ENCODE measurements around the gene CCNL1. TPM values are rescaled to one million over a fixed set of nuclear protein-coding genes. Genes with fewer than 3 reads are reported as not detected.

Gene CCNL1
- total RNA-seq, 3 donors from 2014 or later (not counting 1 experiment from before 2014, with no cell fraction given): 1,104 to 1,331 (median 1,220) TPM

DNA sequence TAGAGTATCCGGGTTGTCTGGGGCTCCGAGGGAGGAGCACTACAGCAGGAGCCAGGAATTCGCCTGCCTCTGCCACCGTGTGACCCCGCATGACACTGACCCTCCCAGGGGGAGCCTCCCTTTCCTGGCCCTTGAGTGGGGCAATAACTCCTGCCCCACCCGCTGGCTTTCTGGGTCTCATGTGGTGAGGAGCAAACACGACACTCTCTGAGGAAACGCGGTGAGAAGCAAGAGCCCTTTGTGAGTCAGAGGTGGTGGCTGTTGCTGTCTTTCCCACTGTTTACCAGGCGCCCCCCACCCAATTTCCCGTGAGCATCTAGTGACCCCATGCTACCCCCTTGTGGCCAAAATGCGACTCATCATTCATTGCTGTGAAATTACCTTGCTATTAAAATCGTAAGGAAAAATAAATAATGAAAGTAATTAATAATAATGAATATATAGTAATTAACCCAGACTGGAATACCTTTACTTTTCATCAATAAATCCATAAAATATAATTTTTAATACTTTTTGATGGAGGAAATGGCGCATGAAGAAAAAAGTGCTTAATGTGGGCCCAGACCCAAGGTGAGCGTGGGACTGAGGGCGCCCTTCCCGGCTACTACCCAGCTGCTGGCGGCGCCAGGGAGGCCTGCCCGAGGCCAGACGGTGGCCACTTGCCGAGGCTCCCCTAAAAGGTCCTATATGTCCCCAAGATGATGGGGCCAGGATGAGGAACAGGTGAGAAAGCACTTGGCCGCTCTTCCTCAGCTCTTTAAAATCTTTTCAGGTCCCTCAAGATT lies 29.3 kb downstream of the CCNL1 start:
- Mint-ChIP-seq H3K9me3 (no peaks in the 10 kb centered on the region), H3K4me1 (peaks cover 43 to 50% of the 10 kb centered on the region in 2 donors), H3K27ac (peak overlapping the region; percentile 88), H3K27me3 (ENCODE audit: low read depth in 2 of 2) (no peaks in the 10 kb centered on the region), H3K36me3 (no peaks in the 10 kb centered on the region), H3K4me3 (peak overlapping the region; percentile 67)
- Histone ChIP-seq H3K4me1 (ENCODE audit: control insufficient read depth, insufficient read depth, low read length) (peaks cover 70% of the 10 kb centered on the region), H3K9me3 (ENCODE audit: control insufficient read depth, insufficient read depth, low read length) (no peaks in the 10 kb centered on the region), H3K4me3 (ENCODE audit: low read length) (no peak overlapping the region), H3K27ac (ENCODE audit: low read length) (peak overlapping the region; percentile 78), H3K27me3 (ENCODE audit: control insufficient read depth, insufficient read depth, low read length) (no peaks in the 10 kb centered on the region), H3K36me3 (ENCODE audit: control insufficient read depth, insufficient read depth, low read length) (no peaks in the 10 kb centered on the region)
- WGBS (ENCODE audit: insufficient coverage): 33% methylated on average over 19 of the region's 23 CpGs
- intact Hi-C loops (cut with micrococcal nuclease): loop anchor here (5.0 to 10.0 kb wide), 3 partner anchors 316 to 576 kb away; partner anchors contain the start of gene SSR3
- peak; percentile 46 to 92 for DNase-seq
- TF ChIP-seq, protein P1, sequence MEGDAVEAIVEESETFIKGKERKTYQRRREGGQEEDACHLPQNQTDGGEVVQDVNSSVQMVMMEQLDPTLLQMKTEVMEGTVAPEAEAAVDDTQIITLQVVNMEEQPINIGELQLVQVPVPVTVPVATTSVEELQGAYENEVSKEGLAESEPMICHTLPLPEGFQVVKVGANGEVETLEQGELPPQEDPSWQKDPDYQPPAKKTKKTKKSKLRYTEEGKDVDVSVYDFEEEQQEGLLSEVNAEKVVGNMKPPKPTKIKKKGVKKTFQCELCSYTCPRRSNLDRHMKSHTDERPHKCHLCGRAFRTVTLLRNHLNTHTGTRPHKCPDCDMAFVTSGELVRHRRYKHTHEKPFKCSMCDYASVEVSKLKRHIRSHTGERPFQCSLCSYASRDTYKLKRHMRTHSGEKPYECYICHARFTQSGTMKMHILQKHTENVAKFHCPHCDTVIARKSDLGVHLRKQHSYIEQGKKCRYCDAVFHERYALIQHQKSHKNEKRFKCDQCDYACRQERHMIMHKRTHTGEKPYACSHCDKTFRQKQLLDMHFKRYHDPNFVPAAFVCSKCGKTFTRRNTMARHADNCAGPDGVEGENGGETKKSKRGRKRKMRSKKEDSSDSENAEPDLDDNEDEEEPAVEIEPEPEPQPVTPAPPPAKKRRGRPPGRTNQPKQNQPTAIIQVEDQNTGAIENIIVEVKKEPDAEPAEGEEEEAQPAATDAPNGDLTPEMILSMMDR (IDR thresholded peaks at IDR 0.05): peak; percentile 71
- peak; percentile 70 to 73 (median 71) for ATAC-seq

DNA sequence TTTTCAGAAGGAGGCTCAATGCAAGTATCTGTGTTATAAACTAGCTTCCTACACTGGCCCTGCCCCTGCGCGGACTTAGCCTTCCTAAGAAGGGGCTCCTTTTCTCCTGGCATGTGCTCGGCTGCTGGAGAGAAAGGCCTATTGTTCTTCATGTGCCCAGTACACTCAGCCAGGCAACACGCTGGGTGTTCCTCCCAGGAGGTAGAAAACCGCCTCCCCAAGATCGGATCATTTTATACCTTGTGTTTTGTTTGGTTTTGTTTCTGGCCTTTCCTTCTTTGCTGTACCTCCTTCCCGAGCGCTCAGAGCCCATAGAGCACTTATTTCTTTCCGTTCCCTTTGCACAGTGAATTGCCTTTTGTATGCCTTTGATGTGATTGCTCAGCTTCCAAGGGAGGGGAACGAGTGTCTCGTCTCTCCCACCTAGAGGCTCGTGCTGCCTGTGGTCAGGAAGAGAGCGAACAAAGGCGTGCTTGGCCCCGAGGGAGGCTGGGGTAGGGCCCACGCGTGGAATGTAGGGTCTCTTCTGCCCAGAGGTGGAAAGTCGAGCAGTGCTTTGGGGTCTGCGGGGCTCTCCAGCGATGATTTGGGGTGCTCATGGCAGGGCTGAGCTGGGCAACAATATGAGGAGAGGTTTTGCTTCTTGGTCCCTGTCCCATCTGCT lies 30.0 kb downstream of the CCNL1 start:
- Histone ChIP-seq H3K4me1 (ENCODE audit: control insufficient read depth, insufficient read depth, low read length) (peaks cover 70% of the 10 kb centered on the region), H3K9me3 (ENCODE audit: control insufficient read depth, insufficient read depth, low read length) (no peaks in the 10 kb centered on the region), H3K36me3 (ENCODE audit: control insufficient read depth, insufficient read depth, low read length) (no peaks in the 10 kb centered on the region), H3K27me3 (ENCODE audit: control insufficient read depth, insufficient read depth, low read length) (no peaks in the 10 kb centered on the region), H3K27ac (ENCODE audit: low read length) (peak overlapping the region; percentile 78), H3K4me3 (ENCODE audit: low read length) (no peak overlapping the region)
- peak overlapping the region; percentile 55 for H3K4me3 Mint-ChIP-seq
- H3K4me1 Mint-ChIP-seq: peaks cover 43 to 50% of the 10 kb centered on the region in 2 donors
- peak overlapping the region; percentile 88 for H3K27ac Mint-ChIP-seq
- ATAC-seq (no peak), DNase-seq (peak in 1 of 2 donors; percentile 69)
- no peaks in the 10 kb centered on the region for H3K27me3 Mint-ChIP-seq (ENCODE audit: low read depth in 2 of 2)
- intact Hi-C loops (cut with micrococcal nuclease): loop anchor here (5.0 to 10.0 kb wide), 3 partner anchors 315 to 575 kb away; partner anchors contain the start of gene SSR3
- TF ChIP-seq, protein P1 (IDR thresholded peaks at IDR 0.05): no peak
- WGBS (ENCODE audit: insufficient coverage): 63% methylated on average over 20 of the region's 20 CpGs
- H3K36me3 Mint-ChIP-seq: no peaks in the 10 kb centered on the region
- H3K9me3 Mint-ChIP-seq: no peaks in the 10 kb centered on the region

DNA sequence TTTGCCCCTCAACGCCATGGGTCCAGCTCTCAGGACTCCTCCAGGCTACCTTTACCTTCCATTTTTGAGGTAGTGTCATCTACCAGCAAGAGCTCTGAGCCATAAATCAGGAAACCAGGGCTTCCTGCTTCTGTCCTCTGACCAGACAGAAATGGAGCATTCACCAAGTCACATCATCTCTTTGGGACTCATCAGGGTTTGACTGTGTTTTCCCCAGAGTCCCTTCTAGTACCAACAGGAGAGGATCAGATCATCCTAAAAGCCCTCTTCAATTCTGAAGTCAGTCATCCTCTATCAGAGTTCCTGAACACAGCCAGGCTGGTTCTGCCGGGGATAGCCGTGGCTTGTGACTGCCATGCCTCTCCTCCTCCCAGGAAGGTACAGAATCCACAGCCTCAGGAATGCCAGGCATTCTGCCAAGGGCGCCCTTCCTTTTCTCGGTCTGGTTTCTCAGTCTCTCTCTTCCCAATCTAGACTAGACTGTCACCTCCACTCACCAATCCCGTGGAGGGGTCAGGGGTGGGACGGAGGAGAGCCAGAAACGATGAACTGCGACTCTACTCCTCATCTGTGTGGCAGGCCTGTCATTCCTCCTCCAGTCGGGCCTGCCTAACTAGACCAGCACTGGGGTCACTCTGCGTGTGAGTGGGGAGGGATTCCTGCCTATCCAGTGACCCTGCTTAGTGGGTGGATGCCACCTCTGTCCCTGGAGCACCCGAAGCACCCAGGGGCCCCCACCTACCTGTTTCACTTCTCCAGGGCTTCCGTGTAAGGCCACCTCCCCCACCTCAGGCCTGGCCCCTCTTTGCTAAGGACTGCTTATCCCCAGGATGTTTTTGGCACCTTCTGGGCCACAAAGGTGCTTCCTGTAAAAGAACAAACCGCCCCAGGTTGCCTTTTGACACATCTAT lies 30.9 kb downstream of the CCNL1 start:
- Mint-ChIP-seq H3K4me3 (no peak overlapping the region), H3K9me3 (no peaks in the 10 kb centered on the region), H3K27me3 (ENCODE audit: low read depth in 2 of 2) (no peaks in the 10 kb centered on the region), H3K27ac (peak overlapping the region; percentile 88), H3K4me1 (peaks cover 43 to 48% of the 10 kb centered on the region in 2 donors), H3K36me3 (no peaks in the 10 kb centered on the region)
- TF ChIP-seq, protein P1 (IDR thresholded peaks at IDR 0.05): no peak
- Histone ChIP-seq H3K4me1 (ENCODE audit: control insufficient read depth, insufficient read depth, low read length) (peaks cover 61% of the 10 kb centered on the region), H3K27ac (ENCODE audit: low read length) (peak overlapping the region; percentile 78), H3K36me3 (ENCODE audit: control insufficient read depth, insufficient read depth, low read length) (no peaks in the 10 kb centered on the region), H3K9me3 (ENCODE audit: control insufficient read depth, insufficient read depth, low read length) (no peaks in the 10 kb centered on the region), H3K27me3 (ENCODE audit: control insufficient read depth, insufficient read depth, low read length) (no peaks in the 10 kb centered on the region), H3K4me3 (ENCODE audit: low read length) (no peak overlapping the region)
- DNase-seq (peak in 1 of 2 donors; percentile 70), ATAC-seq (no peak)
- 68% methylated on average over 14 of the region's 14 CpGs for WGBS (ENCODE audit: insufficient coverage)
- intact Hi-C loops (cut with micrococcal nuclease): no loop called here

Data from natural killer cell (primary cell).